M059J (cell line): Measurements from ENCODE around the gene TTF2. TPM values are rescaled to one million over a fixed set of nuclear protein-coding genes. Genes with fewer than 3 reads are reported as not detected.

Source experiments
- DNase-seq: peaks from one replicate; pipeline ENCODE4 v3.0.0-alpha.2; 2012; ENCODE audit warnings: low read depth
- total RNA-seq: library from RNA; depleted of rRNA; stranded (reverse); fragments of >200 nt; shearing (Covaris generic); gene quantifications from 2 replicates; pipeline ENCODE4 v1.2.3, GENCODE V29; 2014; rRNA removed

Gene TTF2
- 19.8 and 44.0 TPM in 2 replicates for total RNA-seq

GRCh38 chr1:117059678-117060440 lies at the start of gene TTF2:
Gene TTF2 (plus strand): TSS chr1:117060326. CDS start chr1:117060347, 21 bp downstream.
- peak; percentile 100 for DNase-seq

DNA sequence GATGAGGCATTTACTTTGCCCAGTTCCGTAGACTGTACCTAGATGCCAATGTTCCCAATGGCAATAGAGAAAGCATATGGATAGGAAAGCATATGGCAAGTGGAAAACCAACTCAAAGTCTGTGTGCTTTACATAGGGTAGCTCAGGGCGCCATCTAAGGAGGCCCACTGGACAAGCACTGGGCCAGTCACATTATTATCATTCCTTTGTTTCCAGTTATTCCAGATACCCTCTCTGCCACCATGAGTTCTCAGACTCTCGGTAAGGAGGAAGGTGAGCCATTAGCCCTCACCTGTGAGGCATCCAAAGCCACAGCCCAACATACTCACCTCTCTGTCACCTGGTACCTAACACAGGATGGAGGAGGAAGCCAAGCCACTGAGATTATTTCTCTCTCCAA lies 48.8 kb upstream of the TTF2 start:
- no peak for DNase-seq

DNA sequence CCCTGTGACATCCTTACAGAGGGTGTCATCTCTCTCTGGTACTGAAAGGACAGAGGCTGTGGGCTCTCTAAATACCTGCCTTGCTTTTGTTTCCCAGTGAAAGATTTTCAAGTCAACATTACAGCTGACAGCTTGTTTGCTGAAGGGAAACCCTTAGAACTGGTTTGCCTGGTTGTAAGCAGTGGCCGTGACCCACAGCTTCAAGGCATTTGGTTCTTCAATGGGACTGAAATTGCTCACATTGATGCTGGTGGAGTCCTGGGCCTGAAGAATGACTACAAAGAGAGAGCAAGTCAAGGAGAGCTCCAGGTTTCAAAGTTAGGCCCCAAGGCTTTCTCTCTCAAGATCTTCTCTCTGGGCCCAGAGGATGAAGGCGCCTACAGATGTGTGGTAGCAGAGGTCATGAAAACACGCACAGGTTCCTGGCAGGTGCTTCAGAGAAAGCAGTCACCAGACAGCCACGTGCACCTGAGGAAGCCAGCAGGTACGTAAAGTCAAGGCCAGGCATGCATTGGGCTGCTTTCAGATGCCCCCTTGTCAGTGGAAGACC lies 46.7 kb upstream of the TTF2 start:
- DNase-seq, result no peak

DNA sequence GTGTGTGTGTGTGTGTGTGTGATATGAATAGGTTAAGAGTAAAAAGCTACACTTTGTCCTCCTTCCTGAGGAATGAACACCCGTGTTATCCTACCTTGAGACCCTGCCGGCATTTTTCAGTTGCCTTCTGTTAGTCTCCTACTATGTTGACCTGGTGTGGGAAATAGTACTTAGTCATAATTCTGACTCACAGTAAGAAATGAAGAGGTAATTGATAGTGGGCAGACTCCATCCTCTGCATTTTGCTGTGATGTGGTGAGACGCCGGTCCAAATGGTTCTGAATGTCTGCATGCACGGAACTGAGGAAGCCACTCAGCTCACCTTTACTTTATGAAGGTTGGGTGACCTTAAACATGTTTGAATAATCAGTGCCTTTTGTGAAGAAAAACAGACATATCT lies 45.9 kb upstream of the TTF2 start:
- DNase-seq, result peak; percentile 60

GRCh38 chr1:117015724-117016123 lies 44.4 kb upstream of the TTF2 start:
- peak; percentile 15 for DNase-seq

DNA sequence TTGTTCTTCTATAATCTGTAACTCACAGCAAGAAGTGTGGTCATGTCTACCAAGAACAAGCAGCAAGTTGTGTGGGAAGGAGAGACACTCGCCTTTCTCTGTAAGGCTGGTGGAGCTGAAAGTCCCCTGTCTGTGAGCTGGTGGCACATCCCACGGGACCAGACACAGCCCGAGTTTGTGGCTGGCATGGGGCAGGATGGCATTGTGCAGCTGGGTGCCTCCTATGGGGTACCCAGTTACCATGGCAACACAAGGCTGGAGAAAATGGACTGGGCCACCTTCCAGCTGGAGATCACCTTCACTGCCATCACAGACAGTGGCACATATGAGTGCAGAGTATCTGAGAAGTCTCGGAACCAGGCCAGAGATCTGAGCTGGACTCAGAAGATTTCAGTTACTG lies 43.1 kb upstream of the TTF2 start:
- DNase-seq, result no peak

DNA sequence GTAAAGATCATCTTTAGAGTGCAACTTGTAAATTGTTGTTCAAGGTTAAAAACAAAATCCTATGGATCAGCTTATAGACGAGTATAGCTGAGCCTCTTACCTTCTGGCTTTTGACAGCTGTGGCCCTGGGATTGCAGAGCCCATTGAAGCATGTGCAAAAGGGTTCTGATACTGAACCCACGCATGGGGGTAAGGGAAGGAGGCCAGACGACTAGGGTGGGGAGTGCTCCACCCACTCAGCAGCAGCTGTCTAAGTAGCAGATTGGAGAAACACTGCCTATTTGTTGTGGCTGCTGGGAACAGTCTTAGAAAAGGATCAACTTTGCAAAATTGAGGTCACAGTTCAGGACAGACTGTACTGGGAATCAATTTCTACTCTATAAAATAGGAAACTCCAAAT lies 42.5 kb upstream of the TTF2 start:
- no peak for DNase-seq

GRCh38 chr1:117020526-117021156 lies 39.5 kb upstream of the TTF2 start:
- DNase-seq, result no peak

DNA sequence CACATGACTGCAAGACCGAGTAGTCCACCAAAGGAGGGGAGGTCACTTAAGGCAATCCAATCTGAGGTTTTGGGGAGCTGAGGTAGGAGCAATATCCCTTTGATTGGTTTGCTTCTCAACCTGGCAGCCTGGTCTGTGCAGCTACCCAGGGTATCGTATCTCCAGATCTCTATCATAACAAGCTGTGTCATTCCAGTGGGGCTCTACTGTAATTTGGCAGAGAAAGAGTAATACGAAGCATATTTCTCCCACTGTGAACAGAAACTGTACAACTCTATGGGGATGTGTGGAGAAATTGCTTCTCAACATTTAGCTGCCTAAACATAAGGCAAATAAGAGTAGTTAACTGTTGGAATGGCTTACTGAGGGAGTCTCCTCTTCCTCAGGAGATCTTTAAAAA lies 38.0 kb upstream of the TTF2 start:
- DNase-seq, result no peak

- DNase-seq, result no peak
Observed at GRCh38 chr1:117025568-117025967, 34.6 kb upstream of the TTF2 start.

GRCh38 chr1:117026361-117026760 lies 33.8 kb upstream of the TTF2 start:
- DNase-seq, result no peak

DNA sequence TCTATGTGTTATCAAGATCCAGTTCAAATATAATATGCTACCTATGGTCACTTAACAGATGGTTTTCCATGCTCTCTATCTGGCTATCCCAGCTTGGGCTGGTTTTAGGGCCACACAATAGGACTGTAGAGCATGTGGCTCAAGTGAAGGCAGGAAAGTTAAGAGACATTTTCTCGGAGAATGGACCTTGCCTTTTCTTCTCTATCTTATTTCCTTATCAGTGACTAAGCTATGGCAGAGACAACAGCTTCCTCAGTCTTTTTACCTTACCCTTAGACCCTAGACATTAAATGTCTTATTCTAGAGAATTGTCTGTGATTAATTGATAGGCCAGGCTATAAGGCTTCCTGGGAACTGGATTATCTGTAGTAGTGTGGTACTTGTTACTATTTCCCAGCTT lies 30.4 kb upstream of the TTF2 start:
- DNase-seq, result no peak

DNA sequence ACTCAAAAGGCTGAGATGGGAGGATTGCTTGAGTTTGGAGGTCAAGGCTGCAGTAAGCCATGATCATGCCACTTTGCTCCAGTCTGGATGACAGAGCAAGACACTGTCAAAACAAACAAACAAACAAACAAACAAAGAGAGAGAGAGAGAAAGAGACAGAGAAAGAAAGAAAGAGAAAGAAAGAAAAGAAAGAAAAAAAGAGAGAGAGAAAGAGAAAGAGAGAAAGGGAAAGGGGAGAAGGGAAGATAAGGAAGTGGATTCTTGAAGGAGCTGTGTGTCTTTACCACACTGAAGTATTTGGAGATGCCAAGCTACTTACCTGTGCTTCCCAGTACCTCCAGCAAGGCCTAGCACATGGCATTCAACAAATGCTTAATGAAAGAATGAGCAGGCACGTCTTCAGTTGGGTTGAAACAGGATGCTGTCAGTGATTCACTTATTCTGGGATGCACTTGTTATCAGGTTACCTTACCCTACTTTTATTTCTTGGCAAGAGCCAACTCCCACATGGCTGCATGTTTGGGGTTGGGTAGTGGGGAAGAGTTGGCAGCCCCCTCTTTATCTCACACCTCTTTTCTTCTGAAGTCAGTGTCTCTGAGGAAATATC lies 29.8 kb upstream of the TTF2 start:
- no peak for DNase-seq

DNA sequence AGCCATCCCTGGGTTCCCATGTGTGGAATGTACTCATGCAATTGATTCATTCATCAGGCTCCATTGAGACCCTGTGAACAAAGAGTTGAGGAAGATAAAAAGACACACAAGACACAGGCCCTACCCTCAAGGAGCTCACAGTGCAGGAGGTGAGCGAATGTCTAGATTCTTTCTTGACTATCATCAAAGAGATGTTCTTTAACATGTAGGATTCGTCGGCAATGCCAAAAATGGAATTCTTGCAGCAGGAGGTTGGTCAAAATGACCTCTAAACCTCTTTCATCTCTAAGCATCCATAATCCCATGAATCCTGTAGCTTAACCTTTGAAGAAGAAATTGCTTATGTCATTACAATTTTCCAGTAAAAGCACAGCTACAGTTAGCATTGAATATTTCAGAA lies 27.9 kb upstream of the TTF2 start:
- no peak for DNase-seq

DNA sequence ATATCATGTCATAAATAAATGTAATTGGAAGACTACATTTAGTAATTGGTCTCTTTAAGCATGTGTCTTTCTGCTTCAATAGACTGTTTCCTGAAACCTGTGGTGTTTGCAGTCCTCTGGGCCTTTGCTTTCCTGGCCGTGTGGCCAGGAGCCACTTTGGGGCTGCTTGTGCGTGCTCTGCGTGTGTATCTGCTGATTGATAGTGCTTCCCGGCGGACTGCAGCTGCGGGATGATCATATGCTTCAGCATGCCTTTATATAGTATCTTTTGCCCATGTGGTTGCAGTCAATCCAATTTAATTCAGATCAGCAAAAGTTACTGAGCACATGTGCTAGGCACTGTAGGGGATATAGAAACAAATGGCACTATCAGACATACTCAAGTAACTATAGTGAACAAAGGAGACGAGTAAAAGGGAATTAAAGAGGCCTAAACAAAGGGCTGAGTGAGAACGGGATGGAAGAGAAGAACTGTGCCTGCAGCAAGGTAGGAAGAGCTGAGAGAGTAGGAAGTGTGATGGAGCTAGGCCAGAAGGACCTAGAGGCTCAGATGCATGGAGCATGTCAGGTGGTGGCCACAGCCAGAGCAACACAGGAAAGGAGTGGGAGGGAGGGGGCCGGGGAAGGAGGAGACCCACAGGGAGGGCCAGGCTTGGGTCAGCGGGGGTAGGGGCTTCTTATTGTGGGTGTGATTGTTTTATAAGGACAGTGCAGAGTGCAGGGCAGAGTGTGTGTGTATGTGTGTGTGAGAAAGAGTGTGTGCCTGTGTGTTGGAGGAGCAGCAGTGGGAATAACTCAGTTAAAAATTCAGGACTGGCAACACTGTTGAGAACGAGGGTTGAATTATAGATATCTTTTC lies 27.2 kb upstream of the TTF2 start:
- no peak for DNase-seq

GRCh38 chr1:117033772-117034171 lies 26.4 kb upstream of the TTF2 start:
- no peak for DNase-seq

- no peak for DNase-seq
Observed at GRCh38 chr1:117034791-117035290, 25.3 kb upstream of the TTF2 start.

DNA sequence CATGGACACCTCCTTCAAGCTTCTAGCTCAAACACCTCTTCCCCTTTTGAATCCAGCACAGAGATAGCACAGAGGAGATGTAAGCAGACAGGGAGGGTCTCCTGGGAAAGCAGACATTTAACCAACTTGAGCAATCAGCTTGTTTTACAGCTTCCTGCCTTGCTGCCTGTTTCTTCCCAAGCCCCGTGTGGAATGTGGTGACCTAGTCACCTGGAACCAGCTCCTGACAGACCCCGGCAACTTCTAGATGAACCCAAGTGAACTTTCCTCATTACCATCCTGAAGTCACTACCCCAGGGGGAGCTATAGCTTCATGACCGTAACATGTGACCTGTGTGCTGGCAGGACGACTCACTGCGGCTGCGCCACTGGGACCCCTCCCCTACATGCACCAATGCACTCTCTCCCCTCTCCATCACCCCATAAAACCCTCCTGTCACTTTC lies 24.1 kb upstream of the TTF2 start:
- no peak for DNase-seq

- no peak for DNase-seq
Observed at GRCh38 chr1:117037802-117038201, 22.3 kb upstream of the TTF2 start.

GRCh38 chr1:117038236-117038635 lies 21.9 kb upstream of the TTF2 start:
- DNase-seq, result no peak

- no peak for DNase-seq
Observed at GRCh38 chr1:117044217-117044616, 15.9 kb upstream of the TTF2 start.

DNA sequence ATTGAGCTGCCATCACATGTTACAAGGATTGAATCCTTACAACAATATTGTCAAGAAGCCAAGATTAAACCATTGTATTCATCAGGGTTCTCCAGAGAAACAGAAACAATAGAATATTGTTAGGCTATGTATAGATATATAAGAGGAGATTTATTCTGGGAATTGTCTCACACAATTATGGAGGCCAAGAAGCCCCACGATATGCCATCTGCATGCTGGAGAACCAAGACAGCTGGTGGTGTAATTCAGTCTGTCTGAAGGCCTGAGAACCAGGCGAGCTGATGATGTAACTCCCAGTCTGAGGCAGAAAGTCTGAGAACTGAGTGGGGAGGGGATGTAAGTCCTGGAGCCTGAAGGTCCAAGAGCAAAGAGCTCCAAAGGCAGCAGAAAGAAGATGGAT lies 14.5 kb upstream of the TTF2 start:
- DNase-seq, result no peak
